ENCODE measurements around the gene WIPF3.

Gene WIPF3

GRCh38 chr7:29844559-29844958 is 38.3 kb downstream of the WIPF3 start:
- Histone ChIP-seq H3K27me3 (ENCODE audit: insufficient read depth, insufficient read length) (no peaks in the 10 kb centered on the region), H3K4me1 (ENCODE audit: insufficient read depth, insufficient read length) (peaks cover 2% of the 10 kb centered on the region), H3K9me3 (ENCODE audit: insufficient read depth, low read length) (no peaks in the 10 kb centered on the region), H3K9ac (ENCODE audit: insufficient read length, low read depth) (no peak overlapping the region), H3K4me3 (ENCODE audit: insufficient read length, low read depth) (no peak overlapping the region), H3K36me3 (ENCODE audit: insufficient read depth, insufficient read length, low read length) (no peaks in the 10 kb centered on the region)
- DNase-seq (ENCODE audit: low read depth, low spot score): no peak
- TF ChIP-seq SUZ12 (IDR thresholded peaks at IDR 0.05; ENCODE audit: extremely low read depth, insufficient read depth, insufficient read length) (no peak), ZNF274 (IDR thresholded peaks at IDR 0.05; ENCODE audit: low read depth, low read length) (no peak), YY1 (IDR thresholded peaks at IDR 0.05; ENCODE audit: insufficient read depth, insufficient read length) (no peak)

GRCh38 chr7:29847496-29847895 is 41.2 kb downstream of the WIPF3 start:
- H3K4me3 ChIP-seq (ENCODE audit: insufficient read length, low read depth): no peak overlapping the region
- peaks cover 2% of the 10 kb centered on the region for H3K4me1 ChIP-seq (ENCODE audit: insufficient read depth, insufficient read length)
- no peak for TF ChIP-seq SUZ12 (IDR thresholded peaks at IDR 0.05; ENCODE audit: extremely low read depth, insufficient read depth, insufficient read length)
- no peak for TF ChIP-seq ZNF274 (IDR thresholded peaks at IDR 0.05; ENCODE audit: low read depth, low read length)
- no peak for TF ChIP-seq YY1 (IDR thresholded peaks at IDR 0.05; ENCODE audit: insufficient read depth, insufficient read length)
- no peak overlapping the region for H3K9ac ChIP-seq (ENCODE audit: insufficient read length, low read depth)
- no peak for DNase-seq (ENCODE audit: low read depth, low spot score)
- no peaks in the 10 kb centered on the region for H3K9me3 ChIP-seq (ENCODE audit: insufficient read depth, low read length)
- H3K36me3 ChIP-seq (ENCODE audit: insufficient read depth, insufficient read length, low read length): no peaks in the 10 kb centered on the region
- no peaks in the 10 kb centered on the region for H3K27me3 ChIP-seq (ENCODE audit: insufficient read depth, insufficient read length)

GRCh38 chr7:29847916-29848315 is 41.6 kb downstream of the WIPF3 start:
- peaks cover 3% of the 10 kb centered on the region for H3K27me3 ChIP-seq (ENCODE audit: insufficient read depth, insufficient read length)
- DNase-seq (ENCODE audit: low read depth, low spot score): no peak
- no peak overlapping the region for H3K9ac ChIP-seq (ENCODE audit: insufficient read length, low read depth)
- TF ChIP-seq SUZ12 (IDR thresholded peaks at IDR 0.05; ENCODE audit: extremely low read depth, insufficient read depth, insufficient read length): no peak
- TF ChIP-seq YY1 (IDR thresholded peaks at IDR 0.05; ENCODE audit: insufficient read depth, insufficient read length): no peak
- no peak for TF ChIP-seq ZNF274 (IDR thresholded peaks at IDR 0.05; ENCODE audit: low read depth, low read length)
- H3K4me3 ChIP-seq (ENCODE audit: insufficient read length, low read depth): no peak overlapping the region
- peaks cover under 1% of the 10 kb centered on the region for H3K4me1 ChIP-seq (ENCODE audit: insufficient read depth, insufficient read length)
- H3K9me3 ChIP-seq (ENCODE audit: insufficient read depth, low read length): no peaks in the 10 kb centered on the region
- no peaks in the 10 kb centered on the region for H3K36me3 ChIP-seq (ENCODE audit: insufficient read depth, insufficient read length, low read length)

- H3K4me1 ChIP-seq (ENCODE audit: insufficient read depth, insufficient read length): peaks cover 2% of the 10 kb centered on the region
- H3K9me3 ChIP-seq (ENCODE audit: insufficient read depth, low read length): no peaks in the 10 kb centered on the region
- no peak for DNase-seq (ENCODE audit: low read depth, low spot score)
- no peak overlapping the region for H3K9ac ChIP-seq (ENCODE audit: insufficient read length, low read depth)
- peaks cover 7% of the 10 kb centered on the region for H3K27me3 ChIP-seq (ENCODE audit: insufficient read depth, insufficient read length)
- no peak overlapping the region for H3K4me3 ChIP-seq (ENCODE audit: insufficient read length, low read depth)
- H3K36me3 ChIP-seq (ENCODE audit: insufficient read depth, insufficient read length, low read length): no peaks in the 10 kb centered on the region
- TF ChIP-seq ZNF274 (IDR thresholded peaks at IDR 0.05; ENCODE audit: low read depth, low read length) (no peak), SUZ12 (IDR thresholded peaks at IDR 0.05; ENCODE audit: extremely low read depth, insufficient read depth, insufficient read length) (no peak), YY1 (IDR thresholded peaks at IDR 0.05; ENCODE audit: insufficient read depth, insufficient read length) (no peak)
Observed at GRCh38 chr7:29848941-29849340, 42.6 kb downstream of the WIPF3 start.

- Histone ChIP-seq H3K36me3 (ENCODE audit: insufficient read depth, insufficient read length, low read length) (no peaks in the 10 kb centered on the region), H3K4me1 (ENCODE audit: insufficient read depth, insufficient read length) (peaks cover 5% of the 10 kb centered on the region), H3K9ac (ENCODE audit: insufficient read length, low read depth) (no peak overlapping the region), H3K27me3 (ENCODE audit: insufficient read depth, insufficient read length) (peaks cover 7% of the 10 kb centered on the region), H3K9me3 (ENCODE audit: insufficient read depth, low read length) (no peaks in the 10 kb centered on the region), H3K4me3 (ENCODE audit: insufficient read length, low read depth) (no peak overlapping the region)
- TF ChIP-seq SUZ12 (IDR thresholded peaks at IDR 0.05; ENCODE audit: extremely low read depth, insufficient read depth, insufficient read length) (no peak), ZNF274 (IDR thresholded peaks at IDR 0.05; ENCODE audit: low read depth, low read length) (no peak), YY1 (IDR thresholded peaks at IDR 0.05; ENCODE audit: insufficient read depth, insufficient read length) (no peak)
- no peak for DNase-seq (ENCODE audit: low read depth, low spot score)
Observed at GRCh38 chr7:29851487-29851886, 45.2 kb downstream of the WIPF3 start.

GRCh38 chr7:29852457-29852856 is 46.1 kb downstream of the WIPF3 start:
- no peaks in the 10 kb centered on the region for H3K9me3 ChIP-seq (ENCODE audit: insufficient read depth, low read length)
- no peaks in the 10 kb centered on the region for H3K36me3 ChIP-seq (ENCODE audit: insufficient read depth, insufficient read length, low read length)
- H3K27me3 ChIP-seq (ENCODE audit: insufficient read depth, insufficient read length): peaks cover 7% of the 10 kb centered on the region
- no peak for DNase-seq (ENCODE audit: low read depth, low spot score)
- no peak for TF ChIP-seq SUZ12 (IDR thresholded peaks at IDR 0.05; ENCODE audit: extremely low read depth, insufficient read depth, insufficient read length)
- no peak for TF ChIP-seq ZNF274 (IDR thresholded peaks at IDR 0.05; ENCODE audit: low read depth, low read length)
- TF ChIP-seq YY1 (IDR thresholded peaks at IDR 0.05; ENCODE audit: insufficient read depth, insufficient read length): no peak
- no peak overlapping the region for H3K4me3 ChIP-seq (ENCODE audit: insufficient read length, low read depth)
- peaks cover 5% of the 10 kb centered on the region for H3K4me1 ChIP-seq (ENCODE audit: insufficient read depth, insufficient read length)
- H3K9ac ChIP-seq (ENCODE audit: insufficient read length, low read depth): no peak overlapping the region

GRCh38 chr7:29853072-29853471 is 46.8 kb downstream of the WIPF3 start:
- Histone ChIP-seq H3K4me3 (ENCODE audit: insufficient read length, low read depth) (no peak overlapping the region), H3K9me3 (ENCODE audit: insufficient read depth, low read length) (no peaks in the 10 kb centered on the region), H3K4me1 (ENCODE audit: insufficient read depth, insufficient read length) (peaks cover 5% of the 10 kb centered on the region), H3K27me3 (ENCODE audit: insufficient read depth, insufficient read length) (peaks cover 7% of the 10 kb centered on the region), H3K9ac (ENCODE audit: insufficient read length, low read depth) (no peak overlapping the region), H3K36me3 (ENCODE audit: insufficient read depth, insufficient read length, low read length) (no peaks in the 10 kb centered on the region)
- no peak for TF ChIP-seq YY1 (IDR thresholded peaks at IDR 0.05; ENCODE audit: insufficient read depth, insufficient read length)
- no peak for TF ChIP-seq ZNF274 (IDR thresholded peaks at IDR 0.05; ENCODE audit: low read depth, low read length)
- no peak for TF ChIP-seq SUZ12 (IDR thresholded peaks at IDR 0.05; ENCODE audit: extremely low read depth, insufficient read depth, insufficient read length)
- DNase-seq (ENCODE audit: low read depth, low spot score): no peak
